ENCODE results near the gene ANKRD42.

ANKRD42 gene

DNA sequence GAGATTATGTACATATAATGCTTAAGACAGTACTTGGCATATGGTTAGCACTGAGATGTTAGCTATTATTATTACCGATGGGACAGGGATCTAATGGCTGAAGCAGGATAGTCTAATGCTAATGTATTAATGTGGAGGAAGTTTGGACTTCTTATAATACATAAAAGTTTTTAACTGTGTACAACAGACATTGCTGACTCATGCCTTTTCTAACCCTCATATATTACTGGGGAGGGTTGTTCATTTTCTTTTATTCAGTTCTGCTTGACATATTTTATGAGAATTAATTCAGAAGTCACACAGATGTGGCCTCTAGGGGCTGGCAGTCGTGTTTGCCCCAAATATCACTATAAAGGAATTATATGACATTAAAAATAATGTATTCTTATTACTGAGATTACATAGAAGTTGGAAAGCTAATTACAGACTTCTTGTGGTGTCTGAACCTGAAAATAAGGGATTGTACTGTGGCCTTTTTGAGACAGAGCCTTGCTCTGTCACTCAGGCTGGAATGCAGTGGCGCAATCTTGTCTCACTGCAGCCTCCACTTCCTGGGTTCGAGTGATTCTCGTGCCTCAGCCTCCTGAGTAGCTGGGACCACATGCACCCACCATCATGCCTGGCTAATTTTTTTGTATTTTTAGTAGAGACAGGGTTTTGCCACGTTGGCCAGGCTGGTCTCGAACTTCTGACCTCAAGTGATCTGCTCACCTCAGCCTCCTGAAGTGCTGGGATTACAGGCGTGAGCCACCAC lies 82.6 kb downstream of the ANKRD42 start:
- no peak overlapping the region for H3K27ac Mint-ChIP-seq
- H3K36me3 Mint-ChIP-seq, result peaks cover 17 to 32% of the 10 kb centered on the region in 2 donors

DNA sequence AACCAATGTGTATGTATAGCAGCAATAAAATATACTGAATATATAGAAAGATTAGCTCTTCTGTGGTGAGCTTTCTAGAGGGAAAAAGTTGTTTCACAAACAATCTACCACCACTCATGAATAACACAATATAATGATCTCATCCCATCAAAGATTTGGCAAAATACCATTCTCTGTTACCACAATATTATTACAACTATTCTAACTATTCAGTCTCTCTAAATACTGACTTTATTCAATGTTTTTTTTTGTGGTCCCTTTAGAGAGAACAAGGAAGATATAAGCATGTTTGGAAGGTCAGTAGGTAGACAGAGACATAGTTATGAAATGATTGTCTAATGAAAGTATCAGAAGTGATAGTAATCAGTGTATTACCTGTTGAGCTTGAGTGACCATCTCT lies 84.8 kb downstream of the ANKRD42 start:
- ATAC-seq (replicated peaks) (no peak), DNase-seq (no peak)
- H3K4me3 Mint-ChIP-seq, result no peak overlapping the region
- no peaks in the 10 kb centered on the region for H3K9me3 Mint-ChIP-seq
- H3K4me1 Mint-ChIP-seq, result peaks cover 11 to 19% of the 10 kb centered on the region in 2 donors
- H3K27me3 Mint-ChIP-seq, result no peaks in the 10 kb centered on the region
- peaks cover 5 to 20% of the 10 kb centered on the region in 2 donors for H3K36me3 Mint-ChIP-seq
- H3K27ac Mint-ChIP-seq, result no peak overlapping the region

More for the DNA sequence above, 82.6 kb downstream of the ANKRD42 start:
- H3K4me3 Mint-ChIP-seq, result no peak overlapping the region
- H3K27me3 Mint-ChIP-seq, result no peaks in the 10 kb centered on the region
- no peak for DNase-seq
- peaks cover 4 to 8% of the 10 kb centered on the region in 2 donors for H3K4me1 Mint-ChIP-seq
- no peak for ATAC-seq (replicated peaks)
- peaks cover 0 to 3% of the 10 kb centered on the region in 2 donors for H3K9me3 Mint-ChIP-seq

DNA sequence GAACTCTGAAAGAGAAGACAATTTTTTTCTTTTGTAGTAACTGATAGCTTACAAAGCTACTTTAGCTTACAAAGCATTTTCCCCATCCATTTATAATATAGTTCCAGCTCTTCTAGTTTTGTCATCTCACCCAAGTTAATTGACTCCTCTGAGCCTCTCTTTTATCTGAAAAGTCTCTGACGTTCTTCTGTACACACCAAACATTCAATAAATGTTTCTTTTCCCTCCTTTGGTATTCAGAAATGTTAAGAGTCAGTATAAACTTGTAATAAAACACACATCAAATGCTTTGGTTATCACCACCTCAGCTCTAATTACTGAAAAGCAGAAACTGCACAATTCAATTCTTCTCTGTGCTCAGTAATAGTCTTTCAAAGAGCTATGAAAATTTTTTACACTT lies 86.7 kb downstream of the ANKRD42 start:
- Mint-ChIP-seq H3K4me3 (no peak overlapping the region), H3K27ac (no peak overlapping the region), H3K4me1 (peaks cover 16 to 26% of the 10 kb centered on the region in 2 donors), H3K36me3 (peaks cover 5 to 20% of the 10 kb centered on the region in 2 donors), H3K27me3 (no peaks in the 10 kb centered on the region), H3K9me3 (no peaks in the 10 kb centered on the region)
- DNase-seq, result no peak
- no peak for ATAC-seq (replicated peaks)

DNA sequence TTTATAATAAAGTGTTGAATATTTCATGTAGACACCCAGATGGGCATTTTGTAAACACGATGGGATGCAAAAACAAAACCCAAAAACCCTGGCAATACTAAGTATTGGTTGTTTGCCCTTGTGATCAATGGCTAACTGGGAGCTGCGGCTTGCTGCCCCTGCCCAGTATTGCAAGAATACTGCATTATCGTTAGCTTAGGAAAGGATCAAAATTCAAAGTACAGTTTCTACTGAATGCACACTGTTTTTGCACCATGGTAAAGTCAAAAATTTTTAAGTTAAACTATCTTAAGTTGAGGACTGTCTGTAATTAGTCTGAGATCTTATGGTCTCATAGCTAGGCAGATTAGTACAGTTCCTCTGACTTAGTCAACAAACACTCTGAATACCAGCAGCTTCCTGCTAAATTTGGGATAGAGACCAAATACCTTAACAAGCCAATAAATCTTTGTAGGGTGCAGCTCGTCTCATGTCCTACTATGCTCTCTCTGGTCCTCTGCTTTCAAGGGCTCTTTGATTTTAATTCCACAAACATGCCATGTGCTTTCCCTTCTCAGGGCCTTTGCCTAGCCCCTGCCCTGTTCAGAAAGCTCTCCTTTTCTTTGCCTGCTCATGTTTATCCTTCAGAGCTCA lies 88.7 kb downstream of the ANKRD42 start:
- DNase-seq (no peak), ATAC-seq (replicated peaks) (no peak)
- no peak overlapping the region for H3K4me3 Mint-ChIP-seq
- H3K27me3 Mint-ChIP-seq, result no peaks in the 10 kb centered on the region
- H3K4me1 Mint-ChIP-seq, result peaks cover 20 to 26% of the 10 kb centered on the region in 2 donors
- no peak overlapping the region for H3K27ac Mint-ChIP-seq
- H3K9me3 Mint-ChIP-seq, result peaks cover 0 to 1% of the 10 kb centered on the region in 2 donors
- peaks cover 5 to 20% of the 10 kb centered on the region in 2 donors for H3K36me3 Mint-ChIP-seq

DNA sequence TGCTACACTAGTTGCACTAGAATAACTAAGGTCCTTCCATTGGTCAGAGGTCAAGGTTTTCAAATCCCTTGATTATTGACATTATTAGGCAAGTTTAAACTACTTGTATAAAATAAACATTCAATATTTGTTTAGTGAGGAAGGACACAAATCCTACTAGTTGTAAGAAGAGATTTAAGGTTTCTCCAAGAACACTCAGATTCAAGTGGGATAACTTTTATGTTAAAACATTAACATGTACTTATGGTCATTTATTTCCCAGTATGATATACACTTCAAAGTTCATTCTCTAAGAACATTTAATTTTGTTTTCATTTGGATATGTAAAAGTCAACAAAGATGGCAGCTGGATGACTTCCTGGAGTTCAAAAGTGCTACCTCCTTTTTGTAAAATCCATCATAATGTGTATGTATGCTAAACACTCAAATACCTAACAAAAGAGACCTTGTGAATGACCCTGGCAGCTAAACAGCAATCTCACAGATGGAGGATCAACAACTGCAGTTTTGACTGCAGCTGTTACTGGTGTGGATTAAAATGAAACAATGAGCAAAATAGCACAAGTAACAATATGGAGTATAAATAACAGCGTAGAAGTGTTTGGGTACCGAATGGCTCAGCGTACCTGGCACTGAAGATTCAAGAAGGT lies 91.1 kb downstream of the ANKRD42 start:
- H3K4me1 Mint-ChIP-seq, result peaks cover 21 to 31% of the 10 kb centered on the region in 2 donors
- peak overlapping the region; percentile 100 for H3K27ac Mint-ChIP-seq
- DNase-seq (no peak), ATAC-seq (replicated peaks) (no peak)
- H3K9me3 Mint-ChIP-seq, result peaks cover 0 to 2% of the 10 kb centered on the region in 2 donors
- peak overlapping the region; percentile 95 to 99 for H3K4me3 Mint-ChIP-seq
- H3K27me3 Mint-ChIP-seq, result no peaks in the 10 kb centered on the region
- H3K36me3 Mint-ChIP-seq, result peaks cover 2 to 13% of the 10 kb centered on the region in 2 donors

DNA sequence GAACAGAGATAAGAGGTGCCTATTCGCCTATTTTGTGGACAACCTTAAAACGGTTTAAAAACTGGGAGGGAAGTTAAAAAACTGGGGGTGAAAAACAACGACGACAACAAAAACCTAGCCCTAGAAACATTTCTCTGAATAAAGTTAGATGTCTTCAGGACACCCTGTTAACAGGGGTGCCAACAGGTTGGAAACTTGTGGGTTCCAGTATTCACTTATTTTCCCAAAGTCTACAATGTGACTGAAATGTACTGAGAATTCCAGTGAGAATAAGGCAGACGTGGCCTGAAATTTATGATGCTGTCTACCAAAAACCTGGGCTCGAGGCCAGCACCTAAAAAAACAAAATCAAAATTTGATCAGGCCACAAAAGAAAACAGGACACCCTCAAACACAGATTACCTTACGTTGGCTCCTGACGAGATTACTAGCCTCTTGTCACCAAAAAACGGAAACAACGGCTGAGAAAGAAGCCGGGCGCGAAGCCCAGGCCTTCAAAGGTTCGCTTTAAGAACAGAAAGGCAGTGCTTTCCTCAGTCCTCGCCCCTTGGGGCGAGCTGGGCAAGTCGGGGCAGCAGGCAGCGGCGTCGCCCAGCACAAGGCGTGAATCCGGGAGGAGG lies 91.7 kb downstream of the ANKRD42 start:
- Mint-ChIP-seq H3K4me3 (peak overlapping the region; percentile 95 to 99), H3K4me1 (peaks cover 19 to 30% of the 10 kb centered on the region in 2 donors), H3K9me3 (peaks cover 0 to 2% of the 10 kb centered on the region in 2 donors), H3K27ac (peak overlapping the region; percentile 100), H3K36me3 (peaks cover 2 to 10% of the 10 kb centered on the region in 2 donors), H3K27me3 (no peaks in the 10 kb centered on the region)
- ATAC-seq (replicated peaks), result peak; percentile 53 to 56
- no peak for DNase-seq

DNA sequence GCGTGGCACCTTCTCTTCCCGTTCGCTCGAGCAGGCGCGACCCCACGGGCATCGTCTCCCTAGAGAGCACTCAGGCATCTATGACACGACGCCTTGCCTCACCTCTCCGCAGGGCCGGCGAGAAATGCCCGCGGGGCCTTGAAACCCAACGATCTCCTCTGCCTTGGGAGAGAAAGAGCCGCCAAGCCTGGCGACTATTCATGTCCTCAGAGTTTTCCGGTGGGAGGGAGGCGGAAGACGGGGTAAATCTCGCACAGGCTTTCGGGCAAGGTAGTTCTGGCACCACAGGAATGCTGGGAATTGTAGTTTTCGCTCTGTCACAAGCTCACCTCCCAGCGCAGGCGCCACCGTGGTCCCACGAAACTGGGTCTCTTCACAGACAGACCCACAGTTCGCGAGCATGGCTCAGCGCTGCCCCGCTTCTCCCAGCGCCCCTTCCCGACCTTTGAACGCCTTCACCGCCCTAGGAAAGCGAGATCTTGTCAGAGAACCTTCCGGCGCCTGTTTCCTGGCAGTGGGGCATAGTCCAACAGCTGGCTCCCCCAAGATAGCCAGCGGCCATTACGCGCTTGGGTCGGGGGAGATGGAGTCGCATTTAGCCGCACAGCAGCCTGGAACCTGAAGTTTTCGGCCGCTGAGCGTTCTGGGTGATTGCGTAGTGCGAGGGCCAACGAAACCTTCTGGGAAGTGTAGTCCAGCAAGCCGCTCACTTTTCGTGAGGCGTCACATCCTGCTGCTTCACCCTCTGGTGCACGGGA lies 92.4 kb downstream of the ANKRD42 start, which contains the start of gene CCDC90B:
TSS of gene CCDC90B (minus strand) at position 597 of the 758 bp plus-strand sequence. CDS start at position 202, 395 bp downstream.
- Mint-ChIP-seq H3K27ac (peak within 1 kb of the TSS; percentile 100), H3K36me3 (peaks cover 2 to 5% of the 10 kb centered on the region in 2 donors), H3K9me3 (peaks cover 0 to 2% of the 10 kb centered on the region in 2 donors), H3K4me3 (peak within 1 kb of the TSS; percentile 95 to 99), H3K4me1 (peaks cover 18 to 24% of the 10 kb centered on the region in 2 donors), H3K27me3 (no peaks in the 10 kb centered on the region)
- ATAC-seq (replicated peaks), result peak; percentile 91 to 93
- peak; percentile 92 for DNase-seq

DNA sequence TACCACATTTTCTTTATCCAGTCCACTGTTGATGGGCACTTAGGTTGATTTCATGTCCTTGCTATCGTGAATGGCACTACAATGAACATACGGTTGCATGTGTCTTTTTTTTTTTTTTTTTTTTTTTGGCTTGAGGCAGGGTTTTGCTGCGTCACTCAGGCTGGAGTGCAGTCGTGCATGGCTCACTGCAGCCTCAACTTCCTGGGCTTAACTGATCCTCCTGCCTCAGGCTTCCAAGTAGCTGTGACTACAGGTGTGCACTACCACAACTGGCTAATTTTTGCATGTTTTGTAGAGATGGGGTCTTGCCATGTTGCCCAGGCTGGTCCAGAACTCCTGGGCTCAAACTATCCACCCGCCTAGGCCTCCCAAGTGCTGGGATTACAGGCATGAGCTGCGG lies 94.1 kb downstream of the ANKRD42 start:
- Mint-ChIP-seq H3K27ac (peak overlapping the region; percentile 49), H3K27me3 (no peaks in the 10 kb centered on the region), H3K9me3 (peaks cover 0 to 2% of the 10 kb centered on the region in 2 donors), H3K4me1 (peaks cover 14 to 21% of the 10 kb centered on the region in 2 donors), H3K36me3 (peaks cover 0 to 1% of the 10 kb centered on the region in 2 donors), H3K4me3 (peak overlapping the region in 1 of 2 donors; percentile 49)
- no peak for ATAC-seq (replicated peaks)
- DNase-seq, result no peak

DNA sequence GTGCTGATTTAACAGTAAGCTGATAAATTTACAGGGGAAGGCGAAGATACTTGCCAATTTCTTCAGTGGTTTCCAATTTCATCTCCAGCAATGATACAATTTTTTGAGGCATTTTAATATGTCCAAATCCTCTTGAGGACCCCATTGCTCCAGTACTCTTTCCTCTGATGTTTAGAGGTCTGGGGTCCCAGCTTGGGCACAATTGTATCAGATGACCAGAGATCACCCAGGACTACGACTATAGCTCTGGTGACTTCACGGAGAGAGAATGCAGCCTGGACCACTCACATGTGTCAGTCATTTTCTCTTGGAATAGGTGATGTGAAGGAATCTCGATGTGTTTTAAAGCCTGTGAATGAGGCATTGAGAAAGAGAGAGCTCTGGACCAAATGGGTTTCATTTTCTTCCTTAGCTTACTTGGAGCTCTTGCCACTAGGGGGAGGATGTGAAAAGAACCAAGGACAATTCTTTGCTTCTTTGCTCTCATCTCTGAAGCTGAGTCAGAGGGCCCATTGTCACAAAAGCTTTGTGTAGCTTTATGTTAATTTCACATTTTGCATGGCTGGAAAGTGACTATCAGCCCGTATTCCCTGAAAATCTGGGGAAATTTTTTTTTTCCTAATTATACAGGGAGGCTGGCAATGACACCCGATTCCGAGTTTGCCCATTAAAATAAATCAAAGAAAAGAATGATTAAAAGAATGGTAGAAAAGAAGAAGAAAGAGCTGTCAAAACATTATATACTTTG lies 99.4 kb downstream of the ANKRD42 start:
- ATAC-seq (replicated peaks) (peak; percentile 76 to 91), DNase-seq (peak; percentile 13)
- Mint-ChIP-seq H3K27me3 (peaks cover 6 to 9% of the 10 kb centered on the region in 2 donors), H3K36me3 (no peaks in the 10 kb centered on the region), H3K27ac (peak overlapping the region; percentile 82), H3K4me1 (peaks cover 2 to 13% of the 10 kb centered on the region in 2 donors), H3K9me3 (no peaks in the 10 kb centered on the region), H3K4me3 (peak overlapping the region; percentile 71 to 73)

DNA sequence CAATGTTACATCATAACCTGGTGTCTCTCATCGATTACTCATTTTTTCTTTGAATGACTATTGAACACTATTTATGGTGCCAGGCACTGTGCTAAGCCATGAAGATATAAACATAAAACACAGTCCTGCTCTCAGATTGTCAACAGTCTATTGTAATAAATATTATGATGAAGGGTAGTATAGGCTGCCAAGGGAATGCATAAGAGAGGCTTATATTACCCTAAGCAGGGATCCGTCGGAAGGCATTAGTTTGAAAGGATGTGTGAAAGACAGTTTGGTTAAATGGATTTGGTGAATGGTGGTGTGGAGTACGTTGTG lies 99.9 kb downstream of the ANKRD42 start:
- Mint-ChIP-seq H3K4me3 (no peak overlapping the region), H3K27ac (no peak overlapping the region), H3K9me3 (no peaks in the 10 kb centered on the region), H3K36me3 (no peaks in the 10 kb centered on the region), H3K27me3 (peaks cover 6 to 9% of the 10 kb centered on the region in 2 donors), H3K4me1 (peaks cover 2 to 13% of the 10 kb centered on the region in 2 donors)
- ATAC-seq (replicated peaks), result no peak
- no peak for DNase-seq

DNA sequence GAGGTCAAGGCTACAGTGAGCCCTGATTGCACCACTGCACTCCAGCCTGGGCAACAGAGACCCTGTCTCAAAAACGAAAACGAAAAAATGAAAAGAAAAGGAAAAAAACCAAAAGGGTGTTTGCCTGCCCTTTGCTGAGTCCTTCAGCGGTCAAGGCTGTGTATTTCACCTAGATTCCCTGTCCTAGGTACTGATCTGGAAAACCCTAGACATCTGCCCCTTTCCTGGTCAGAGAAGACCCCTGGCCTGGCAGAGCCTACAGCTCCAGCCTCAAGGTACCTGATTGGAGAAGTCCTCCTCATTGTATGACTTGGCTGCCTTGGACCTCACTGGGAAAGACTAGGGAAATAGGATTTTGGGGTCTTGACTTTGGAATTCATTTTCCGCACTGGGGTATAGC lies 100.7 kb downstream of the ANKRD42 start:
- peaks cover 2 to 11% of the 10 kb centered on the region in 2 donors for H3K4me1 Mint-ChIP-seq
- ATAC-seq (replicated peaks) (no peak), DNase-seq (no peak)
- no peaks in the 10 kb centered on the region for H3K36me3 Mint-ChIP-seq
- H3K9me3 Mint-ChIP-seq, result no peaks in the 10 kb centered on the region
- no peak overlapping the region for H3K27ac Mint-ChIP-seq
- H3K4me3 Mint-ChIP-seq, result no peak overlapping the region
- peaks cover 6 to 13% of the 10 kb centered on the region in 2 donors for H3K27me3 Mint-ChIP-seq

Measured in stimulated activated naive B cell treated with anti-CD40 and anti-IgM and Interleukin-4, amounts not matched to agents 10 μg/mL and 1 μg/mL and 100 μg/mL, for 72 hours (primary cell).